DMS153 (cell line): Measurements from ENCODE around the gene PSME3.
"Not testable (repeated sequence)": the region's sequence is repeated elsewhere in the genome, so short reads cannot be mapped to it uniquely, and the experiment has no call there.

Experiments
- DNase-seq: peaks from one replicate; lab custom pipeline; 2025; lab: John Stamatoyannopoulos, UW

Gene PSME3

DNA sequence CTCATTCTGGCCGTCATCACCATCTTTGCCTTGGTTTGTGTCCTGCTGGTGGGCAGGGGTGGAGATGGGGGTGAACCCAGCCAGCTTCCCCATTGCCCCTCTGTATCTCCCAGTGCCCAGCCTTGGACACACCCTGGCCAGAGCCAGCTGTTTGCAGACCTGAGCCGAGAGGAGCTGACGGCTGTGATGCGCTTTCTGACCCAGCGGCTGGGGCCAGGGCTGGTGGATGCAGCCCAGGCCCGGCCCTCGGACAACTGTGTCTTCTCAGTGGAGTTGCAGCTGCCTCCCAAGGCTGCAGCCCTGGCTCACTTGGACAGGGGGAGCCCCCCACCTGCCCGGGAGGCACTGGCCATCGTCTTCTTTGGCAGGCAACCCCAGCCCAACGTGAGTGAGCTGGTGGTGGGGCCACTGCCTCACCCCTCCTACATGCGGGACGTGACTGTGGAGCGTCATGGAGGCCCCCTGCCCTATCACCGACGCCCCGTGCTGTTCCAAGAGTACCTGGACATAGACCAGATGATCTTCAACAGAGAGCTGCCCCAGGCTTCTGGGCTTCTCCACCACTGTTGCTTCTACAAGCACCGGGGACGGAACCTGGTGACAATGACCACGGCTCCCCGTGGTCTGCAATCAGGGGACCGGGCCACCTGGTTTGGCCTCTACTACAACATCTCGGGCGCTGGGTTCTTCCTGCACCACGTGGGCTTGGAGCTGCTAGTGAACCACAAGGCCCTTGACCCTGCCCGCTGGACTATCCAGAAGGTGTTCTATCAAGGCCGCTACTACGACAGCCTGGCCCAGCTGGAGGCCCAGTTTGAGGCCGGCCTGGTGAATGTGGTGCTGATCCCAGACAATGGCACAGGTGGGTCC, 18.4 kb downstream of the PSME3 start:
- DNase-seq, result not testable (repeated sequence)

DNA sequence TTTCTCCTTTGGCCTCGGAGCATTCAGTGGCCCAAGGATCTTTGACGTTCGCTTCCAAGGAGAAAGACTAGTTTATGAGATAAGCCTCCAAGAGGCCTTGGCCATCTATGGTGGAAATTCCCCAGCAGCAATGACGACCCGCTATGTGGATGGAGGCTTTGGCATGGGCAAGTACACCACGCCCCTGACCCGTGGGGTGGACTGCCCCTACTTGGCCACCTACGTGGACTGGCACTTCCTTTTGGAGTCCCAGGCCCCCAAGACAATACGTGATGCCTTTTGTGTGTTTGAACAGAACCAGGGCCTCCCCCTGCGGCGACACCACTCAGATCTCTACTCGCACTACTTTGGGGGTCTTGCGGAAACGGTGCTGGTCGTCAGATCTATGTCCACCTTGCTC, 19.2 kb downstream of the PSME3 start:
- DNase-seq, result no peak

DNA sequence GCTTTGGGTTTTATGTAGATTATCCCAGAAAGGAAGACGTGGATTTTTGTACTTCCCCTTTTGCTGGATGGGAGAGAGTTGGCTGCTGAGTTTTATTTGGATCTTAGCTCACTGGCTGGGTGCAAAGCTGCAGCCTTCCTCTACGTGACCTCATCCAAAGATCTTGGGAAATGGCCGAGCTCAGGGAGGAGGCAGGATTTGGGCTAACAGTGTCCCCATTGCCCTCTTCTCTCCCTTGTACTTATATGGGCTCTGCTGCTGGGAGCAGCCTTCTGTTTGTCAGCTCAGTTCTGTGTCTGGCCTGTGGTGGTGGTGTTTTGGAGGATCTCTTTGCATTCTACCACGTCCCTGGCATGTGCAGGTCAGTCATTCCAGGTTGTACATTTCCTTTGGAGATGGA, 19.8 kb downstream of the PSME3 start:
- DNase-seq, result no peak

DNA sequence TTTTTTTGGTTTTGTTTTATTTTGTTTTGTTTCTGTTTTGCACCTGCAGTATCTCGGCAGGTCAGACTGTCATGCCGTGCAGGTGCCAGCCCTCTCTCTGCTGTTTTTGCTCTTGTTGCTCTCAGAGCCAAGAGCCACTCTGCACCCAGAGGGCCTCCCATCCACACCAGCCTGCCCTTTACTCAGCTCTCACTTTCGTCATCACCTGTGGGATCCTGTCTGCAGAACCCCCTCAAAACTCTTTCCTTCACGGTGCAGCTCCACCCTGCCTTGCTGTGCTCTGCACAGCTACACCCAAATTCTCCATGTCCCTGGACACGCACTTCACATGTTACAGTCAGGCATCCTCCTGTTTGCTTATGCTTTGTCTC, 20.4 kb downstream of the PSME3 start:
- DNase-seq, result no peak

- no peak for DNase-seq
Measured at GRCh38 chr17:42853968-42854790, 21.0 kb downstream of the PSME3 start.

DNA sequence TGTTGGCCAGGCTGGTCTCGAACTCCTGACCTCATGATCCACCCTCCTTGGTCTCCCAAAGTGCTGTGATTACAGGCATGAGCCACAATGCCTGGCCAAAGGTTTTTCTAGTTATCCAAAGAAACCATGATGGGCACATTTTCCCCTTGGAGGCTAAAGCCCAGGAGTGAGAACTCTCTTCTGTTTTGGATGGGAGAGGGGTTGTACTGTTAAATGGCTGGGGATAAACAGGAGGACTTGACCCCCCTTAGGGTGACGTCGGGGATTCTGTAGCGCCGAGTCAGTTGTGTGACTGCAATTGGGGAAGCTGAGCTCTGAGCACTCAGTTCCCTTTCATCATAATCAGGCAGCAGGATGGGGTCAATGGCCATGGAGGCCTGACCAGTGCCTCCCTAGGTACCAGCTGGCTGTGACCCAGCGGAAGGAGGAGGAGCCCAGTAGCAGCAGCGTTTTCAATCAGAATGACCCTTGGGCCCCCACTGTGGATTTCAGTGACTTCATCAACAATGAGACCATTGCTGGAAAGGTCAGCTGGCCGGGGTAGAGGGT, 21.9 kb downstream of the PSME3 start:
- DNase-seq, result no peak

GRCh38 chr17:42856093-42856492, 22.9 kb downstream of the PSME3 start:
- not testable (repeated sequence) for DNase-seq

DNA sequence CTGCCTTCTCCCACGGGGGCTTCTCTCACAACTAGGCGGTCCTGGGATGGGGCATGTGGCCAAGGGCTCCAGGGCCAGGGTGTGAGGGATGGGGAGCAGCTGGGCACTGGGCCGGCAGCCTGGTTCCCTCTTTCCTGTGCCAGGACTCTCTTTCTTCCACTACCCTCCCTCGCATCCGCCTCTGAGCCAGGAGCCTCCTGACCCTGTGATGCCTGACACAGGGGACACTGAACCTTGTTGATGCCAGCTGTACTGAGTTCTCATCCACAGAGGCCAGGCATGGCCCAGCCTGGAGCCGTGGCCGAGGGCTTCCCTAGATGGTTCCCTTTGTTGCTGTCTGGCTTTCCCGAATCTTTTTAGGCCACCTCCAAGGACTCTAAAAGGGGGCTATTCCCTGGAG, 23.3 kb downstream of the PSME3 start:
- DNase-seq, result not testable (repeated sequence)

DNA sequence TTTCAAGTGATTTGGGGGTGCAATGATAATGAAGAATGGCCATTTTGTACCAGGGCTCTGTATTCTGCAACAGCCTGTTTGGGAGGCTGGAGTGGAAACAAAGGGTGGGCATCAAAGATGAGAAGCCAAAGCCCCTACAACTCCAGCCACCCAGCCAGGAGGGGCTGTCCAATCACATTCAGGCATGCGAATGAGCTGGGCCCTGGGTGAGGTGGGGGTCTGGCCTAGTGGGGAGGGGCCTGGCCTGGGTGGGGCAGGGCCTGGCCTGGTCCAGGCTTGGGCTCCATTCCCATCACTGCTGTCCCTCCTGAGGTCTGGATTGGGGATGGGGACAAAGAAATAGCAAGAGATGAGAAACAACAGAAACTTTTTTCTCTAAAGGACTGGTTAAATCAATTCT, 24.2 kb downstream of the PSME3 start:
- no peak for DNase-seq

DNA sequence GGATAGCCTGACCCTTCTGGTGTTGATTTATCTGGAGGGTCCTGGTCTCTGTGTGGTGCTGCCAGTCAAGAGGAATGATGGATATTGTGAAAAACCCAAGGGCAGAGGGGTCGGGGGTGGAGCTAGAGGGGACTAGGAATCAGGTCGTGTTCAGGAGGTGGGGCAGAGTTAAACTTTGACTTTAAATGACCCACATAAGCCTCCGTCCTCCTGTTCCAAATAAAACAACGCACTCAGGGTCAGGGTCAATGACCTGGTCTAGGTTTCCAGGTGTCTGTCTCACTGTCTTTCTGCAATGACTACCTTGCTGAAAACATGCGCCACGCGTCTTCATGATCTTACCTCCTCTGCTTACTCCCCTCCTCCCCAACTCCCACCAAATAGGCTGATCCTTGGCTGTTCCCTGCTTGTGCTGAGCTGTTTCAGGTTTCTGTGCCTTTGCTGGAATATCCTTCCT, 32.5 kb downstream of the PSME3 start:
- DNase-seq, result no peak

GRCh38 chr17:42866216-42866615, 33.0 kb downstream of the PSME3 start:
- DNase-seq, result no peak

DNA sequence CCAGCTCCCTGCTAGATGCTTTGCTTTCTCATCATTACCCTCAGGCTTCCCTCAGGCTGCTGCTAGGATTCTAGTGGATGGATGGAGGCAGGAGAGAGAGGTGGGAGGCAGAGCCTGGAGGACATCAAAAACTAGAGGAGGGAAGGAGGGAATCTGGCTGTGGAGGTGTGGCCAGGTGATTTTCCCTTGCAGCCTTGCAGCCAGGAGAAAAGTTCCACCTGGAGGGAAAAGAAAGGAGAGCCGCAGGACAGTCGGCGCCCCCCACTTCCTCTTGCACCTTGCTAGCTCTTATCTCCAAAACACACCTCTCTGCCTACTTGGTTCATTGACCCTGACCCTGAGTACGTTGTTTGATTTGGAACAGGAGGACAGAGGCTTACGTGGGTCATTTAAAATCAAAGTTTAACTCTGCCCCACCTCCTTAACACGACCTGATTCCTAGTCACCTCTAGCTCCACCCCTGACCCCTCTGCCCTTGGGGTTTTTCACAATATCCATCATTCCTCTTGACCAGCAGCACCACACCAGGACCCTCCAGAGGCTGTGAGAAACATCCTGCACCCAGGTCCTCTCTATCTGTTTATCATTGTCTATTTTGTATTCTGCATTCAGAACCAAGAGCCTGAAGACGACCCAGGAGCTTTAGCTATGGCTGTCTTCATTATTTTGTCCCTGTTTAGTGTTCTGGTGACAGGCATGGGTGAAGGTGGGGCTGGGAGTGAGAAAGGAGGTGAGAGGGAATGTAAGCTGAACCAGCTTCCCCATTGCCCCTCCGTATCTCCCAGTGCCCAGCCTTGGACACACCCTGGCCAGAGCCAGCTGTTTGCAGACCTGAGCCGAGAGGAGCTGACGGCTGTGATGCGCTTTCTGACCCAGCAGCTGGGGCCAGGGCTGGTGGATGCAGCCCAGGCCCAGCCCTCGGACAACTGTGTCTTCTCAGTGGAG, 33.7 kb downstream of the PSME3 start:
- DNase-seq, result no peak

GRCh38 chr17:42867694-42868261, 34.6 kb downstream of the PSME3 start:
- DNase-seq, result not testable (repeated sequence)

DNA sequence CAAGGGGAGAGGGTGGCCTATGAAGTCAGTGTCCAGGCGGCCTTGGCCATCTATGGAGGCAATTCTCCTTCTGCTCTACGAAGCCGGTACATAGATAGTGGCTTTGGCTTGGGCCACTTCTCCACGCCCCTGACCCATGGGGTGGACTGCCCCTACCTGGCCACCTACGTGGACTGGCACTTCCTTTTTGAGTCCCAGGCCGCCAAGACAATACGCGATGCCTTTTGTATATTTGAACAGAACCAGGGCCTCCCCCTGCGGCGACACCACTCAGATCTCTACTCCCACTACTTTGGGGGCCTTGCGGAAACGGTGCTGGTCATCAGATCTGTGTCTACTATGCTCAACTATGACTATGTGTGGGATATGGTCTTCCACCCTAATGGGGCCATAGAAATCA, 35.1 kb downstream of the PSME3 start:
- no peak for DNase-seq

DNA sequence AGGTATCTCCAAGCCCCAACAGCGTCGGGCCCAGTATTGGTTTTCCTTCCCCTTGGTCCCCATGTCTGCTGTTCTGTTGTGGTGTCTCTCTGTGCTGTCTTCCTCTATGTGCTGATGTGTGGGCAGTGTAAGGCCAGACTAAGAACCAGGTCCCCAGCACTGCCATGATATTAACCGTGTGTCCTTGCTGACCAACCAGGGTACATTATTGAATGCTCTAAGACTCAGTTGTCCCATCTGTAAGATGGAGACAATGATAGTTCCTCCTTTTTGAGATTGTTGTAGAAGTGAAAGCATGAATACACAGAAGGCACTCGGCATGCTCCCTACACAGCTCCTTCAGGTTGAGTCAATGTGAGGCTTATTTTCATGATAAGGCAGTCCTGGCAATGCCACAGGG, 38.5 kb downstream of the PSME3 start:
- no peak for DNase-seq

- DNase-seq, result no peak
Measured at GRCh38 chr17:42872251-42872965, 39.2 kb downstream of the PSME3 start.

GRCh38 chr17:42873315-42873714, 40.1 kb downstream of the PSME3 start:
- DNase-seq, result no peak

DNA sequence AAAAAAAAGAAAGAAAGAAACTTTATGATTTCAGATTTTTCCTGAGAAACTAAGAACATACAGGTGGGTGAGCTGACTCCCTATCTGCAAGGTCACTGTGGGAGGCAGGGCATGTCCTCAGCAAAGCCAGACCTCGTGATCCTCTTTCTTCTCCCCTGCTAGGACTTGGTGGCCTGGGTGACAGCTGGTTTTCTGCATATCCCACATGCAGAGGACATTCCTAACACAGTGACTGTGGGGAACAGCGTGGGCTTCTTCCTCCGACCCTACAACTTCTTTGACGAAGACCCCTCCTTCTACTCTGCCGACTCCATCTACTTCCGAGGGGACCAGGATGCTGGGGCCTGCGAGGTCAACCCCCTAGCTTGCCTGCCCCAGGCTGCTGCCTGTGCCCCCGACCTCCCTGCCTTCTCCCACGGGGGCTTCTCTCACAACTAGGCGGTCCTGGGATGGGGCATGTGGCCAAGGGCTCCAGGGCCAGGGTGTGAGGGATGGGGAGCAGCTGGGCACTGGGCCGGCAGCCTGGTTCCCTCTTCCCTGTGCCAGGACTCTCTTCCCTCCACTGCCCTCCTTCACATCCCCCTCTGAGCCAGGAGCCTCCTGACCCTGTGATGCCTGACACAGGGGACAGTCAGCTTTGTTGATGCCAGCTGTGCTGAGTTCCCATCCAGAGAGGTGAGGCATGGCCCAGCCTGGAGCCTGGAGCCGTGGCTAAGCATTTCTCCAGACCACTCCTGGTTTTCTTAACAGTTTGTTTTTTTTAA, 40.9 kb downstream of the PSME3 start:
- not testable (repeated sequence) for DNase-seq

DNA sequence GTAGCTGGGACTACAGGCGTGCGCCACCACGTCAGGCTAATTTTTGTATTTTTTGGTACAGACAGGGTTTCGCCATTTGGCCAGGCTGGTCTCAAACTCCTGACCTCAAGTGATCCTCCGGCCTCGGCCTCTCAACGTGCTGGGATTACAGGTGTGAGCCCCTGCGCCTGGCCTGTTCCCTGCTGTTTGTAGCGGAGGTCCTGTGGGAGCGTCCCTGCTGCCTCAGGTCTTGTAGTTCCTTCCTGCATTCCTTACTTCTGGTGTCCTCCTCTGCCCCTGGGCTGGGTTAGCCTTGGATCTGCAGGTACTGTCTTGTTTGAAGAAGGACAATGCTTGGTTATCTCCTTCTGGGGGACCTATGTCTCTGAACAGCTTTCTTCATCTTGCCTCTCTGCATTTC, 43.8 kb downstream of the PSME3 start:
- no peak for DNase-seq
